ENCODE measurements around the gene PAX1.

GRCh38 chr20:21661488-21662055 lies 43.9 kb upstream of the PAX1 start:
- TF ChIP-seq, protein P1, sequence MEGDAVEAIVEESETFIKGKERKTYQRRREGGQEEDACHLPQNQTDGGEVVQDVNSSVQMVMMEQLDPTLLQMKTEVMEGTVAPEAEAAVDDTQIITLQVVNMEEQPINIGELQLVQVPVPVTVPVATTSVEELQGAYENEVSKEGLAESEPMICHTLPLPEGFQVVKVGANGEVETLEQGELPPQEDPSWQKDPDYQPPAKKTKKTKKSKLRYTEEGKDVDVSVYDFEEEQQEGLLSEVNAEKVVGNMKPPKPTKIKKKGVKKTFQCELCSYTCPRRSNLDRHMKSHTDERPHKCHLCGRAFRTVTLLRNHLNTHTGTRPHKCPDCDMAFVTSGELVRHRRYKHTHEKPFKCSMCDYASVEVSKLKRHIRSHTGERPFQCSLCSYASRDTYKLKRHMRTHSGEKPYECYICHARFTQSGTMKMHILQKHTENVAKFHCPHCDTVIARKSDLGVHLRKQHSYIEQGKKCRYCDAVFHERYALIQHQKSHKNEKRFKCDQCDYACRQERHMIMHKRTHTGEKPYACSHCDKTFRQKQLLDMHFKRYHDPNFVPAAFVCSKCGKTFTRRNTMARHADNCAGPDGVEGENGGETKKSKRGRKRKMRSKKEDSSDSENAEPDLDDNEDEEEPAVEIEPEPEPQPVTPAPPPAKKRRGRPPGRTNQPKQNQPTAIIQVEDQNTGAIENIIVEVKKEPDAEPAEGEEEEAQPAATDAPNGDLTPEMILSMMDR (IDR thresholded peaks at IDR 0.05): no peak
- TF ChIP-seq POLR2A (IDR thresholded peaks at IDR 0.05): no peak

Data from adrenal gland (tissue), 5 donors.